ENCODE data around the gene FAM83C. TPM values are rescaled to one million over a fixed set of nuclear protein-coding genes. Genes with fewer than 3 reads are reported as not detected.

The FAM83C gene
- total and polyA plus RNA-seq, 2 donors (not counting 1 experiment from before 2014, with no cell fraction given) = 0.02 TPM; not detected in 1

DNA sequence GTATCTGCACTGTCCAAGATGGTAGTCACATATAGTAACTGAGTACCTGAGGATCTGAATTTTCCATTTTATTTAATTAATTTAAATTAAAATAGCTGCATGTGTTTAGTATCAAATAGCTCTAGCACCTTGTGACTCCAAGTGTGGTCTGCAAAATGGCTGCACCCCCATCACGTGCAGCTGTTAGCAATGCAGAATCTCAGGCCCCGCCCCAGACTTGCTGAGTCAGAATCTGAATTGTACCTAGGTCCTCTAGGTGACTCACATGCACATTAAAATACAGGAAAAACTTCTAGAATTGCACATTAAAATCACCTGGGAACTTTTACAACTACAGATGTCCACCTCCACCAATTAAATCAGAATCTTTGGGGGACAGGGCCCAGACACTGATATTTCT lies 19.2 kb upstream of the FAM83C start:
- Histone ChIP-seq H3K27me3 (ENCODE audit: control insufficient read depth, insufficient read depth, low read length) (no peaks in the 10 kb centered on the region), H3K9me3 (ENCODE audit: control insufficient read depth, insufficient read depth, low read depth, low read length) (no peaks in the 10 kb centered on the region), H3K4me2 (ENCODE audit: extremely low read depth, insufficient read depth, low read length) (no peak overlapping the region), H3K36me3 (ENCODE audit: control insufficient read depth, insufficient read depth, low read length) (no peaks in the 10 kb centered on the region), H3K9ac (ENCODE audit: insufficient read depth, low read length) (no peak overlapping the region), H3K4me3 (replicated peaks in 1 of 4; ENCODE audit: control extremely low read depth in 1 of 4, insufficient read depth in 1 of 4, low read depth in 3 of 4, low read length in 4 of 4) (no peak overlapping the region), H4K20me1 (ENCODE audit: control insufficient read depth, extremely low read depth, insufficient read depth, low read length) (no peaks in the 10 kb centered on the region), H3K27ac (ENCODE audit: insufficient read depth, low read length) (peak overlapping the region; percentile 41), H3K4me1 (ENCODE audit: control insufficient read depth, extremely low read depth, insufficient read depth, low read length) (peaks cover 58% of the 10 kb centered on the region), H2AFZ (ENCODE audit: low read length) (no peak overlapping the region), H3K79me2 (ENCODE audit: control insufficient read depth, insufficient read depth, low read length) (no peaks in the 10 kb centered on the region)
- TF ChIP-seq EZH2 (IDR thresholded peaks at IDR 0.05; ENCODE audit: low read length, missing control alignments) = no peak
- TF ChIP-seq, protein P1, sequence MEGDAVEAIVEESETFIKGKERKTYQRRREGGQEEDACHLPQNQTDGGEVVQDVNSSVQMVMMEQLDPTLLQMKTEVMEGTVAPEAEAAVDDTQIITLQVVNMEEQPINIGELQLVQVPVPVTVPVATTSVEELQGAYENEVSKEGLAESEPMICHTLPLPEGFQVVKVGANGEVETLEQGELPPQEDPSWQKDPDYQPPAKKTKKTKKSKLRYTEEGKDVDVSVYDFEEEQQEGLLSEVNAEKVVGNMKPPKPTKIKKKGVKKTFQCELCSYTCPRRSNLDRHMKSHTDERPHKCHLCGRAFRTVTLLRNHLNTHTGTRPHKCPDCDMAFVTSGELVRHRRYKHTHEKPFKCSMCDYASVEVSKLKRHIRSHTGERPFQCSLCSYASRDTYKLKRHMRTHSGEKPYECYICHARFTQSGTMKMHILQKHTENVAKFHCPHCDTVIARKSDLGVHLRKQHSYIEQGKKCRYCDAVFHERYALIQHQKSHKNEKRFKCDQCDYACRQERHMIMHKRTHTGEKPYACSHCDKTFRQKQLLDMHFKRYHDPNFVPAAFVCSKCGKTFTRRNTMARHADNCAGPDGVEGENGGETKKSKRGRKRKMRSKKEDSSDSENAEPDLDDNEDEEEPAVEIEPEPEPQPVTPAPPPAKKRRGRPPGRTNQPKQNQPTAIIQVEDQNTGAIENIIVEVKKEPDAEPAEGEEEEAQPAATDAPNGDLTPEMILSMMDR (conservative IDR thresholded peaks at IDR 0.05 in 1 of 2, IDR thresholded peaks at IDR 0.05 in 1 of 2; ENCODE audit: low read depth in 1 of 2, low read length in 2 of 2) = no peak
- peak in 1 of 2 donors; percentile 76 for DNase-seq (ENCODE audit: low read depth in 2 of 2)

DNA sequence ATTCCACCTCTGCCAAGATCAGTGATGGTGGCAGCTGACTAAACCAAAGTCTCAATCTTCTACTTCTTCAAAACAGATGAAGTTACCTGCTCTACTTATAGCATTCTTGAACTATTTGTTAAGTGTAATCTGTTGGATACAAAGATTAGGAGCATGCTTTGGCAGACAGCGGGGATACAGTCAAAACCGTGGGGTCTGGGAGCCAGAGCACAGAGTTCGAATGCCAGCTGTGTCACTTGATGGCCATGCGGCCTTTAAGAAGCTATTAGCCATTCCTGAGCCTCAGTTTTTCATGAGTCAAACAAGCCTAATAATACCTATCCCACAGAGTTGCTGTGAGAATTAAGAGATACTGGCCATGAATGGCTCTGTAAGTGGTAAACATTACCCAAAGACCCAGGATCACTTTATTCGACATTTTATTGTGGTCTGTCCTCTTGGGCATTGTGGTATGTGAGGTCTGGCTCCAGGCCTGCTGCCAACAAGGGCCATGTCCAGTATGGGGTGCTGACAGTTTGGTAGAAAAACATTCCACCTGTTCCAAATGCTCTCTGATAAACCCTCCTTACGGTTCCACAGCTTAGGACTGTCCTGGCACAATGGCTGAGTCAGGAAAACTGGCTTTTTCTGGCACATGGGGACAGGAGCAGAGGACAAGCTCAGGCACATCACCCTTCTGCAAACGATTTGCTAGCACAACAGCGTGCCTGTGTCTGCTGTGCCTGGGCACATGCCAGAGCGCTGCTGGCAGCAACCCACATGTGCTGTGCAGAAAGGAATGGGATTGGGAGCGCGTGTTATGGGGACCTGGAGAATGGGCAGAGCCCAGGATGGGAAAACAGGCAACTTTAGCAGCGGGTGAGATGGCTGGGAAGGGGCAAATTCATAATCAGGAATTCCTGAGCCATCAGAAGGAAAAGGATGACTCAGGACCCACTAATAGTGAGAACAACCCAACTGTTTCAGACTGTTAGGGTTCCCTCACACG lies 15.7 kb upstream of the FAM83C start:
- Histone ChIP-seq H3K9ac (ENCODE audit: insufficient read depth, low read length) (peak overlapping the region; percentile 24), H3K4me2 (ENCODE audit: extremely low read depth, insufficient read depth, low read length) (no peak overlapping the region), H3K4me3 (replicated peaks in 1 of 4; ENCODE audit: control extremely low read depth in 1 of 4, insufficient read depth in 1 of 4, low read depth in 3 of 4, low read length in 4 of 4) (no peak overlapping the region), H2AFZ (ENCODE audit: low read length) (no peak overlapping the region), H3K9me3 (ENCODE audit: control insufficient read depth, insufficient read depth, low read depth, low read length) (no peaks in the 10 kb centered on the region), H3K79me2 (ENCODE audit: control insufficient read depth, insufficient read depth, low read length) (no peaks in the 10 kb centered on the region), H3K4me1 (ENCODE audit: control insufficient read depth, extremely low read depth, insufficient read depth, low read length) (peaks cover 67% of the 10 kb centered on the region), H3K36me3 (ENCODE audit: control insufficient read depth, insufficient read depth, low read length) (no peaks in the 10 kb centered on the region), H3K27me3 (ENCODE audit: control insufficient read depth, insufficient read depth, low read length) (no peaks in the 10 kb centered on the region), H3K27ac (ENCODE audit: insufficient read depth, low read length) (peak overlapping the region; percentile 94), H4K20me1 (ENCODE audit: control insufficient read depth, extremely low read depth, insufficient read depth, low read length) (no peaks in the 10 kb centered on the region)
- DNase-seq (ENCODE audit: low read depth in 2 of 2) = peak; percentile 76 to 87
- TF ChIP-seq, protein P1 (conservative IDR thresholded peaks at IDR 0.05 in 1 of 2, IDR thresholded peaks at IDR 0.05 in 1 of 2; ENCODE audit: low read depth in 1 of 2, low read length in 2 of 2) = no peak
- no peak for TF ChIP-seq EZH2 (IDR thresholded peaks at IDR 0.05; ENCODE audit: low read length, missing control alignments)

DNA sequence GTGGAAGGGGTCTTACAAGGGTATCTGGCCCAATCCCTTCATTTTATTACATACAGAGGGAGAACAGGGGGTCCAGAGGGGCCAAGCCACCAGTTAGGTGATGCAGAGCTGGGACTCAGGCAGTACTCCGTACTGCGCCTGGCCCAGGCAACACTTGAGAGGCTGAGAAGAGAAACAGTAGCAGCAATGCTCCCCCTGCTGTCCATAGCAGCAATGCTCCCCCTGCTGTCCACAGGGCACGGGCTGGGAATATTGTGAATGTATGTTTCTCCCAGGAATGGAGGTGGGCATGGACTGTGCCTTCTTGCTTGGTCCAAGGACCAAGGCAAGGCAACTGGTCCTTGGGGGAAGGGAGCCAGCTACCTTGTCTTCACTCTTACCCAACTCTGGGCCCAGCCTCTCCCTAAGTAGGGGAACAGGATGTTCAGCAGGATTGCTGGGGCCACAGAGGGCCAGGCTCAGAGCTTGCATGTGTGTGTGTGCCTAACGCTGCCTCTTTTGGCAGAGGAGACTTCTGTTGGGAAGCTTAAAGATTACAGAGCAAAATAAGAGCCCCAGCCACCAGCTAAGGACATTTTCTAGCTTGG lies 14.8 kb upstream of the FAM83C start:
- Histone ChIP-seq H3K36me3 (ENCODE audit: control insufficient read depth, insufficient read depth, low read length) (no peaks in the 10 kb centered on the region), H3K27ac (ENCODE audit: insufficient read depth, low read length) (peak overlapping the region; percentile 94), H3K27me3 (ENCODE audit: control insufficient read depth, insufficient read depth, low read length) (no peaks in the 10 kb centered on the region), H2AFZ (ENCODE audit: low read length) (no peak overlapping the region), H3K9ac (ENCODE audit: insufficient read depth, low read length) (no peak overlapping the region), H3K4me2 (ENCODE audit: extremely low read depth, insufficient read depth, low read length) (no peak overlapping the region), H4K20me1 (ENCODE audit: control insufficient read depth, extremely low read depth, insufficient read depth, low read length) (no peaks in the 10 kb centered on the region), H3K9me3 (ENCODE audit: control insufficient read depth, insufficient read depth, low read depth, low read length) (no peaks in the 10 kb centered on the region), H3K4me1 (ENCODE audit: control insufficient read depth, extremely low read depth, insufficient read depth, low read length) (peaks cover 67% of the 10 kb centered on the region), H3K4me3 (replicated peaks in 1 of 4; ENCODE audit: control extremely low read depth in 1 of 4, insufficient read depth in 1 of 4, low read depth in 3 of 4, low read length in 4 of 4) (no peak overlapping the region), H3K79me2 (ENCODE audit: control insufficient read depth, insufficient read depth, low read length) (no peaks in the 10 kb centered on the region)
- TF ChIP-seq, protein P1 (conservative IDR thresholded peaks at IDR 0.05 in 1 of 2, IDR thresholded peaks at IDR 0.05 in 1 of 2; ENCODE audit: low read depth in 1 of 2, low read length in 2 of 2) = peak; percentile 70 to 91
- TF ChIP-seq EZH2 (IDR thresholded peaks at IDR 0.05; ENCODE audit: low read length, missing control alignments) = no peak
- peak; percentile 78 to 87 for DNase-seq (ENCODE audit: low read depth in 2 of 2)

All from fibroblast of lung (primary cell).